Loucy (cell line): ENCODE results near the gene ZNF438.

Experiments used
- CTCF ChIP-seq: fragments of 200-600 bp; sonication (generic); conservative IDR thresholded peaks from 2 replicates; pipeline ENCODE4 v1.5.1; 2014; ENCODE audit warnings: mild to moderate bottlenecking, antibody characterized with exemption, low read length
- EZH2phosphoT487 ChIP-seq: fragments of 200-600 bp; IDR thresholded peaks from 2 replicates; pipeline ENCODE4 v1.6.1; 2018; ENCODE audit warnings: antibody characterized with exemption, mild to moderate bottlenecking, moderate library complexity, borderline replicate concordance

GRCh38 chr10:30988831-30989435, 42.7 kb downstream of the ZNF438 start:
- TF ChIP-seq CTCF (no peak), EZH2phosphoT487 (no peak)
